HG03378 (cell line): Measurements from ENCODE around the gene RTL10.
"Not testable (repeated sequence)": the region's sequence is repeated elsewhere in the genome, so short reads cannot be mapped to it uniquely, and the experiment has no call there.

Experiments
- ATAC-seq: cut with Tn5 transposase; IDR thresholded peaks from one replicate; pipeline ENCODE4 v1.9.1; 2021; ENCODE audit warnings: mild to moderate bottlenecking, moderate library complexity; ENCODE audit not compliant: unreplicated experiment

The RTL10 gene

DNA sequence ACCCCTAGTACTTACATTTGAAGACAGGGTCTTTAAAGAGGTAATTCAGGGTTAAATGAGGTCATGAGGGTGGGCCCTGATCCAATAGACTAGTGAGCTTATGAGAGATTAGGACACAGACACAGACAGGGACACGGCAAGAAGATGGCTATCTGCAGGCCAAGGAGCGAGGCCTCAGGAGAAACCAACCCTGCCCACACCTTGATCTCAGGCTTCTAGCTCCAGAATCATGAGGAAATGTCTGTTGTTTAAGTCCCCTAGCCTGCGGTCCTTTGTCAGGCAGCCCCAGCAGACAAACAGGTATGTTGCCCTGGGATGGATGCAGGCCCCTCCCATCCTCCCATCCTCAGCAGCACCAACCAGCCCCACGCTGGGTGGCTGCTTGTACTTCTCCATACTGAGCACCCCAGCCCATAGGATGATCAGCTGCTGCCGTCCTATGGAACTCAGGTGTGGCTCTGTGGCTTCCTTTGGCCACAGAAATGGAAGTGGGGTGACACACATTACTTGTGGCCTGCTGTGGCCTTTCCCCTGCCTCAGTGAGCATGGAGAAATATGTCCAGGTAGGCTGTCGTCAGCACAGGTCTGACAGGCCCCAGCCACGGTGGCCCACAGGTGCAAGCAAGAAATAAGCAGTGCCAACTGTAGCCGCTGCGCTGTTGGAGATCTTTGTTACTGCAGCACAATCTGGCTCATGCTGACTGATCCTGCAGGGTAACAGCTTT is 7.9 kb downstream of the RTL10 start:
- ATAC-seq, result no peak

DNA sequence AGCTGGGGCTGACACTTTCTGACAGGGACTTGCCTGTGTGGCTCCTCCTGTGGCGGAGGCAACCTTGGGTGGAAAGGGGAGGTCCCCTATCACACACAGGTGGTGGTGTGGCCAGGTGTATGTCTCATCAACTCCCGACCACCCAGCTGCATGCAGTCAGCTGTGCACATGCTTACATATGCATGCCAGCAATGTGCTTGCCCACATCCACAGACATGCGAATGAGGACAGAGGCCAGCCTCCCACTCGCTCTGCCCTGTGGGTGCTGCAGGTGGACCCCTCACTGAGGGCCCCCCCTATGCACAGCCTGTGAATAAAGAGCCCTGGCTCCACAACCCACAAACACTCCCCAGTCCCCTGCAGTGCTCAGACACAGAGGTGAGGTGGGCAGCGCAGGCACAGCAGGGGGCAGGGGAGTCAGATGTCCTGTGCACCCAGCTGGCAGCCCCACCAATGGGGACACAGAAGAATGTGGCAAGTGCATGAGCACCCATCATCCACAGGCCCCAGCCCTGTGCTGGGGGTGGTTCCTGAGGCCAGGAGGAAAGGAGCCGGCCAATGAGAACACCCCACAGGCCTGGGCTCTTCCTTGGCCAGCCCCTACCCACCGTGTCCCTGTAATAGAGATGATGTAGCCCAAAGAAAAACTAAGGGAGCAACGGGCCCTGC is 9.5 kb downstream of the RTL10 start:
- no peak for ATAC-seq

DNA sequence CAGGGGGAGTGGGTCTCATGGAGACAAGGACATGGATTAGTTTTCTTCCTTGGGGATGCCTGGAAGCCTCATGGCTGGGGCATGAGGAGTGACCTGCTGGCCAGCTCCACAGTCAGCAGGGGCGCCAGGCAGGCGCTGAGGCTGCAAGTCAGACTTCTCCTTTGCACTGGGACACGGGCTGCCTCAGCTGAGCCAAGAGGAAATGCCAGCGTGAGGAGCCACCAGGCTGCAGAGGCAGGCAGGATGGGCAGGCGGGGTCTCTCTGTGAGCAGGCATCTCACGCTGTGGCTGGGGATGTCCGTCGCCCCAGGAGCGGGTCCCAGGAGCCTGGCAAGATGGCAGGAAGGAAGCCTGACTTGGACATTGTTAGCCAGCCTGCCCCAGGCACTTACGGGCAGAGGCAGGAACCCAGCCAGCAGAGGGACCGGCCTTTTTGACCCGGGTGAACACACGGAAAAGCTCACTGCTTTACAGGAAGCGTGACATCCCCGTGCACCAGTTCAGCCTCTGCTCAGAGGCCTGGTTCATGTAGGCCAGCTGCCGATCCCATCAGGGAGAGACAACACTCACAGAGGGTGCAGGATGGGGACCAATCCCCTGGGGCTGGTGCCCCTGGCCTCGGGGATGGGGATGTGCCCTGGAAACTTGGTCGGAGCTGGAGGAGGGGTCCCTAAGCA is 10.2 kb downstream of the RTL10 start:
- no peak for ATAC-seq

DNA sequence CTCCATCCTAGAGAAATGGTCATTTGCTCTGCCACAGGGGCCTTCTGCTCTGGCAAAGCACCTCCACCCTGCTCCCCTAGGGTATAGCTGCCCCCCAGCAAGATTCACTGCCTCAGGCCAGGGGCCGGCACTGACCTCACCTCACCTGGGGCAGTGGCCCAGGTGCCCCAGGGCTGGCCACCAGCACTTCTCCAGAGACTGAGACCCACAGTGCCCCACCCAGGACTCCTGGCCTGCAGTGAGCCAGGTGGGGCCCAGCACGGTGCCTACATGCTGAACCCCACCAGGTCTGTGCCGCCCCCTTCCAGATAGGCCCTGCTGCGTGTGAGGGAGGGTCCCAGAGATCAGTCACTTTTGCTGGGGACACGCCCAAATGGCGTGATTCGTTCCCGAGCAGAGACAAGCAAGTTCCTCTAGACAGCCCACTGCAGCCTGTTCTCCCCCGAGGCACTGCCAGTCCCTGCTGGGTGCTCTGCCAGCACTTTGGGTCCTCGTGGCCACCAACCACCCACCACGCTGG is 10.8 kb downstream of the RTL10 start:
- ATAC-seq, result no peak

DNA sequence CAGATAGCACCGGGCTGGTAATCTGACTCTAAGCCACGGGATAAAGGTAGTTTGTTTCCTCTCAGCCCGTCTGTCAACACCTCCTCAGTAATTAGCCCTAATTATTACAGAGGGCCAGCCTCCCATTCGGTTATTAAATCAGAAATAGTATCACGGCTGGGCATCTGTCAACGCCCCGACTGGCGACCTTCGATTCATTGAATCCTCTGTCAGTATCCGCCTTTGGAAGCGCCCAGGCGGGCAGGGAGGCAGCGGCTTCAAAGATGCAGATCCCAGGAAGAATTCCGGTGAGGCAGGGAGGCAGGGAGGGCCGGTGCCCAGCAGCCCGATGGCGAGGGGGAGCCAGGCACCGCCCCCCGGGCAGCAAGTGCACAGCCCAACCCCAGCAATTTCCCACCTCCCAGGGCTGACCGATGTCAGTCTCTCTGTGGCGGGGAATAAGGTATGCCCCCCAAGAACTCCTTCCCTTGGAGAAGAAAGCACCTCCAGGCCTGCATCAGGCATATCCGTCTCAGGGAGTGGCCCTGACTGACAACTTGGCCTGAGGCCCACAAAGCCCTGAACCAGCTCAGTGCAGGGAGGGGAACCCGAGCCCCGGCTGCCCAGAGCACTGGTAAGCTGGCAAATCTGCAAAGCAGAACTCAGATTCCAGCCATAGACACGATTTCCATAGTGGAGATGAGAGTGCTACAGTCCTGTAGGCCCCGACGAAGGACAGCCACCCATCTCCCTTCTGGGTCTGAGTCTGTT is 11.4 kb downstream of the RTL10 start:
- no peak for ATAC-seq

DNA sequence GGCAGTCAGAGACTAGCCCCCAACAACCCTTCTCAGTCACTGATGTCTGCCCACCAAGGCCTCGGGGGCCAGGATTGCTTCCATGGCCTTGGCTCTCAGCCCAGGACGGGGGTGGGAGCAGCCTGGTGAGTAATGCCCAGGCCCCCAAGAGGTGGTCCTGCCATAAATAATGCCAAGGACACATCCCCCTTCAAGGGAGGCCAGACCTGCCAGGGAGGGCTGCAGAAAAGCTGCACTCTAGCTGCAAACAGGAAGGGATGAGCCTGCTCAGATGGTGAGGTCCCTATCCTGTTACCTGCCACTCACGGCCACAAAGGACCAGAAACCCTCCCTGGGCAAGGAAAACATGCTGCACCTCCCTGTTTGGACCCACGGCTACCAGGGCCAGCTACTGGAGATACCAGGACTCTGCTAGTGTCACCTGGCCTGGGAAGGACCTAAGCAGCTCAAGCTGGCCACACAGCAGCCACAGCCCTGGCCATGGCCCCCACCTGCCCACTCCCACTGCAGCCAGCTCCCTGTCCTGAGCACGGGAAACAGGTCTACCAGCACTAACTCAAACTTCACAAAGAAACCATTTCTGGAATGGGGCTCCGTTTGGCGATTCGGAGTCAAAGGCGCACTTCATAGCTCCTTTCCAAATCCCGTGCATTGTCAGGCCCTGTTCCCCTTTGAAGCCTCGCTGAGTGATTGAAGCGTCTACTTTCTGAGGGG is 12.1 kb downstream of the RTL10 start:
- no peak for ATAC-seq

DNA sequence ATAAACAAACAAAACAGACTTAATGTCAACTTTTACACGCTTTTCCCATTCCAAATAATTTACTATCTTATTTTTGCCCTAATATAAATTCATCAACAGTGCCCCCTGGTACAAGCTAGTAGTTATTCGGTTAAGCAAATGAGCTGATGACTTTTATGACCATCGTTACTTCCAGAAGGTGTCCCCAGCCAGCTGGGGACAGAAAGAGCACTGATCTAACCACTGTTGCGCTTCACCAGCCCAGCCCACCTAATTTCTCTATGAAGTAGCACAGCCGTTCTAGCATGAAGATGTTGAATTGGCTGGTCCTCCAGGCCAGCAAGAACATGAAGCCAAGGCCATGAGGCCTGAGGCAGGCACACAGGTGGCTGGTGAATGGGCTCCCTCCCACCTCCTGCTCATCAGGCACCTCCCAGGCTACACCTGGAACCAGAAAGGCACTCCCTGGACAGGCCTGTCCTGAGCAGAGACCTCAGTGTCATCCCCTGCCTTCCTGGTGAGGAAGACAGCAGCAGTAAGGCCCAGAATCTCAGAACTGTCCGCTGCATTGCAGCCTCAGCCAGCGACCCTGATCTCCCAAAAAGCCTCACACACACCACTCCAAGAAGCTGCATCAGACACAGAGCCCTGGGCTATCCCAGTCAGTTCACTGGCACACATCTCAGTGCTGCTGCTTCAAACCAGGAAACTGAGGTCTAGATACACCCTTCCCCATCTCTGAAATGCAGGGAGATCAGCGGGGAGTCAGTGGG is 12.9 kb downstream of the RTL10 start:
- no peak for ATAC-seq

DNA sequence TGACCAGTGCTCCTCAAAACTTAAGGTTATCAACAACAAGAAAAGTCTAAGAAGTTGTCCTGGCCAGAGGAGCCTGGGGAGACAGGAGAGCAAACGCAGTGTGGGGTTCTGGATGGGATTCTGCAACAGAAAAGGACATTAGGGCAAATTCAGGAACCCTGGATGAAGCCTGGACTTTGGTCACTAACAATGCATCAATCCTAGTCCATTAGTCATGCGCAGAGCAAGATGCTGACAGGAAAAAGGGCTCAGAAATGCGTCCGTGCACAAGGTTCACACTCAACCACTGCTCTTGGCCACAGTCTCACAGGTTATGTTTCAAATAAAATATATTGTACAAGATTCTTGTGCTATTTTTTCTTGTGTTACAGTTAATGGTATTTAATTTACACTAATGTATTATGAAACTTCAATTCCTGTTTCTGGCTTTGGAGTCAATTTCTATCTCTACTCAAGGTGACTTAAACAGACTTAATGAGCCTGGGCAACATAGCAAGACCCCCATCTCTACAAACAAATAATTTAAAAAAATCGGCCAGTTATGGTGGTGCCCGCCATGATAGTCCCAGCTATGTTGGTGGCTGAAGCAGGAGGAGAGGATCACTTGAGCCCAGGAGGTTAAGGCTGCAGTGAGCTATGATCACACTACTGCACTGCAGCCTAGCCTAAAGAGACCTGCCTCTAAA is 13.6 kb downstream of the RTL10 start:
- no peak for ATAC-seq

DNA sequence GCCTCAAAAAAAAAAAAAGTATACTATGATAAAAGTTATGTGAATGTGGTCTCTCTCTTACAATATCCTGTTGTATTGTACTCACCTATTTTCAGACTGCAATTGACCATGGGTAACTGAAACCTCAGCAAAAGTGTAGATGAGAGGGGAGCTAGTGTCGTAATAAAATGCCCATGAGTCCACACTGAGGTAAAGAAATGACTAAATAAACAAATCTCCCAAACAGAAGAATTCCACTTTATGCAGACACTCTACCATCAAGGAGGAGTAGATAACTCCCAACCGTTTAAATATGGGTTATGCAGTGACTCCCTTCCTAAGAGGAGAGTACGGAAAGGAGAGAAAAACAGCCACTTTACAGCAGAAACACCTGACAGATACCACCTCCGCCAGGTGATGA is 14.6 kb downstream of the RTL10 start:
- ATAC-seq, result no peak

DNA sequence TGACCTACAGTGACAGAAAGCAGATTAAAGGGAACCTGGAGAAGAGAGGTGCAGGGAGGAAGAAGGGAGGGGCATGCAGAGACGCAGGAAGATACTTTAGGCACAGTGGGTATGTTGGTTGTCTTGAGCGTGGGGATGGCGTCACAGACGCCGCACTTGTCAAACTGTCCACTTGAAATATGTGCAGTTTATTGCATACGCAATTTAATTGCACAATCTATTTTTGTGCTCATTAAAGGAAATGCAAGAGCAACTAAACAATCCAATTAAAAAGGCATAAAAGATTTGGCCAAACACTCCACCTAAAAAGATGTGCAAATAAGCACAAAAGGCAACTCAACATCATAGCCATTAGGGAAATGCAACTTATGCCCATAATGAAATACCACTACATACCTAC is 16.8 kb downstream of the RTL10 start:
- no peak for ATAC-seq

DNA sequence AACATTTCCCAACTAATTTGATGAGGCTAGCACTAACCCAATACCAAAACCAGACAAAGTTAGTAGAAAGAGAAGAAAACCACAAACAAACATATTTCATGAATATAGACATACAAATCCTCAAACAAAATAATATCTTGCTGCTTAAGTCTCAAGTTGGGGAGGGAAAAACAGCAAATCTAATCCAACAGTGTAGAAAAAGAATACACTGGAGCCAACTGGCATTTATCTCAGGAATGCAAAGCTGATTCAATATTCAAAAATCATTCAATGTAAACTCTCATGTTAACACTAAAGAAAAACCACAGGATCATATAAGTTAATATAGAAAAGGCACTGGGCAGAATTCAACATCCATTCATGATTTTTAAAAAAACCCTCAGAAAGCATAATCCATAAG is 18.2 kb downstream of the RTL10 start:
- ATAC-seq, result no peak

DNA sequence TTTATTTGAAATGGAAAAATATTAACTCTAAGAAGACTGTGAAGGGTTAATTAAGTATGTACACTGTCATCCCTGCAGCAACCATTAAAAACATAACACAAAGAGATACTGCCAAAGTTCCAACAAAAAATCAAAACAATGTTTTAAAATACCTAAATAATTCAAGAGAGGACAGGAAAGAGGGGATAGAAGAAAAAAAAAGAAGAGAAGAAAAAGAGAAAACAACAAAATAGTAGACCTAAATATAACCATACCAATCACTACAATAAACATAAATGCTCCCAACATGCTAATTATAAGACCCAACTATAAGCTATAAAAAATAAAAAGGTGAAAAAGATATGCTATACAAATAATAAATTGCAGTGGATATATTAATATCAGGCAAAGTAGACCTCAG is 20.1 kb downstream of the RTL10 start:
- ATAC-seq, result no peak

DNA sequence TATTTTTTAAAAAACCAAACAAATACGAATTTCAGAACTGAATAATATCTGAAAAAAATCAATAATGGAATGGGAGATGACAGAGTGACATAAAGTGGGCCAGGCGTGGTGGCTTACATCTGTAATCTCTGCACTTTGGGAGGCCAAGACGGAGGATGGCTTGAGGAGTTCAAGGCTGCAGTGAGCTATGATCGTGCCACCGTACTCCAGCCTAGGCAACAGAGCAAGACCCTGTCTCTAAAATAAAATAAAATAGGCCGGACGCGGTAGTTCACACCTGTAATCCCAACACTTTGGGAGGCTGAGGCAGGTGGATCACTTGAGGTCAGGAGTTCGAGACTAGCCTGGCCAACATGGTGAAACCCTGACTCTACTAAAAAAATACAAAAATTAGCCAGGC is 21.3 kb downstream of the RTL10 start:
- not testable (repeated sequence) for ATAC-seq

DNA sequence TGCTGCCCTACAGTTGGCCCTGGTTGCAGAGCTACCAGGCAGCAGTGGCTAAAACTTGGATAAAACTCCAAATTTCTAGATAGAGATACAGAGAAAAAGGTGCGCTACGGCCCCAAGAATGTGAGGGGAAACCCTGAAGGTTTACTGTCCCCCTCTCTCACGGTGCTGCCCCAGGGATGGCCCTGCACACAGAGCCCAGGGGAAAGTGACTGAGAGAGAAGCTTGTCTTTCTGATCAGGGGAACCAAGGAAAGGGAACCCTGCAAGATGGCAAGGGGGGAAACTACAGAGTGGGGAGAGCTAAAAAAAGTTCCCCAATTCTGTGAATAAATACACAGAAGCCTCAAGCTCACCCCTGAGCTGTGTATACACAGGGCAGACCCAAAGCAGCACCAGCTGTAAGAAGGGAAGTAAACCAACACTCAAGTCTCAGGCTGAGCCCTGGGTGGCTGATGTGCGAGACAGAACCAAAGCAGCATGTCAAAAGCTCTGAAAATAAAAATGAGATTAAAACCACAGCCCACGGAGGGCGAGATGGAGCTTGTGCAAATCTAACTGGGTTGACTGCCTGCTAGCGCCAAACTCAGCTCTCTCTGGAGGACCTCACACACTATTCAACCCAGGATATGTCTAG is 22.1 kb downstream of the RTL10 start:
- no peak for ATAC-seq

DNA sequence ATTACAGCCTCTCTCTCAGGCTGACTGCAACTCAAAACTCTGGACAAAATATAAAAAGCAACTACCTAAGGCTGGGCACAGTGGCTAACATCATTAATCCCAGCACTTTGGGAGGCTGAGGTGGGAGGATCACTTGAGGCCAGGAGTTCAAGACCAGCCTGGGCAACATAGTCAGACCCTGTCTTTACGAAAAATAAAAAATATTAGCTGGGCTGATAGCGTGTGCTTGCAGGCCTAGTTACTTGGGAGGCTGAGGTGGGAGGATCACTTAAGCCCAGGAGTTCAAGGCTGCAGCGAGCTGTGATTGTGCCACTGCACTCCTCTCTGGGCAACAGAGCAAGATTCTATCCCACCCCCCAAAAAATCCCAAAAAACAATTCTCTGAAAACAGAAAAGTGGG is 22.7 kb downstream of the RTL10 start:
- ATAC-seq, result not testable (repeated sequence)

DNA sequence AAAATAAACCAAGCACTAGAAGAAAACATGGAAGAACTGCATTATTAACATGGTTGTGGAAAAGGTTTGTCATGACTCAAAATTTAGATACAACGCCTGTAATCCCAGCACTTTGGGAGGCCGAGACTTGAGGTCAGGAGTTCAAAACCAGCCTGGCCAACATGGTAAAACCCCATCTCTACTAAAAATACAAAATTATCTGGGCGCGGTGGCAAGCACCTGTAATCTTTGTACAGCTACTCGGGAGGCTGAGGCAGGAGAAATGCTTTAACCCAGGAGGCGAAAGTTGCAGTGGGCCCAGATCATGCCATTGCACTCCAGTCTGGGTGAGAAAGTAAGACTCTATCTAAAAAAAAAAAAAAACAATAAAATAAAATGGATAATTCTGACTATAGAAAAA is 23.7 kb downstream of the RTL10 start:
- no peak for ATAC-seq

DNA sequence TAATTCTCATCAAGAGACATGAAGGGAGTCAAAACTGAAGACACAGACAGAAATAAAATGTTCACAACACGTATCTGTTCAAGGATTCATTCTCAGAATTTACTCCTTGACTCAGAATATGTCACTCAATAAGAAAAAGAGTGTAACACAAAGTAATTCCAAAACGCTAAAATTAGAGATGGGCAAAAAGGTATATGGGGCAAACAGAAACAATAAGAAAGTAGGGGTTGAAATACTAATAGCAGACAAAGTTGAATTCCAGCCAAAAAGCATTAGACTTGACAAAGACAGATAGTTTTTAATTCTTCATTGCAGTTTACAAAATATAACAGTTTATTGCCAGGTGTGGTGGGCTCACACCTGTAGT is 26.7 kb downstream of the RTL10 start:
- no peak for ATAC-seq

DNA sequence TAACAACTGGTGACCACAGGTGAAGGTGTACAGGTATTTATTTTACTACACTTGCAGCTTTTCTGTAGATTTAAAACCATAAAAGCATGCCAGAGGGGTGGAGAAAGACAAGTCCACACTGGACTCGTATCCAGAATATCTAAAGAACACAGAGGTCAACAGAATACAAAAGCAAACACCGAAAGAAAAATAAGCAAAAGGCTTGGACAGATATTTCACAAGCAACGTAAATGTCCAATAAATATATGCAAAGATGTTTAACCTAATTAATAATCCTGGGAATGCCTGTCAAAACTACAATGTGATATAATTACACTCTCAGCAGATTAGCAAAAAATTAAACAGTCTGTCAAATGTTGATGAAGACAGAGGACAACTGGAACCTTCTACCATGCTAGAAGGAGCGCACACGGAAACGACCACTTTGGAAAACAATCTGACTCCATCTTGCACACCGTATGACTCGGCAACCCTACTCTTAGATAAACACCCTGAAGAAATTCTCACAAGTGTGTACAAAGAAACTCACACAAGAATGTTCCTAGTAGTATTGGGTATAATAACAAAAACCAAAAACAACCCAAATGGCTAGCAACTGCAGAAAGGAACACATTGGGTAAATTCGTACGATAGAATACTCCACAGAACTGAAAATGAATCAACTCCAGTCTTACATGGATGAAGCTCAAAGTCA is 27.2 kb downstream of the RTL10 start:
- no peak for ATAC-seq

DNA sequence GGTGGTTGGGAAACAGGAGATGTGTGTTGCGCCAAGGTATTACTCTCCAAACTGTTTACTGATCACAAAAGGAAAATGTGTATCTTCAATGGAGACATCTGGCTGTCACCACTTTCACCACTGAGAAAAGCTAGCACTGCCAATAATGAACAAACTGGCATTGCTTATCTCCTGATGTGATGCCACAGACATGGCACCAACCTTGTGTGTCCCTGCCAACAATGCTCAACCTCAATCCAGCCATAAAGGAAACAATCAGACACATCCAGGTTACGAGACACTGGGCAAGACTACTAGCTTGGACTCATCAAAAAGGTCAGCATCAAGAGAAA is 28.1 kb downstream of the RTL10 start:
- ATAC-seq, result no peak
